ENCODE results near the gene MAF.

DNA sequence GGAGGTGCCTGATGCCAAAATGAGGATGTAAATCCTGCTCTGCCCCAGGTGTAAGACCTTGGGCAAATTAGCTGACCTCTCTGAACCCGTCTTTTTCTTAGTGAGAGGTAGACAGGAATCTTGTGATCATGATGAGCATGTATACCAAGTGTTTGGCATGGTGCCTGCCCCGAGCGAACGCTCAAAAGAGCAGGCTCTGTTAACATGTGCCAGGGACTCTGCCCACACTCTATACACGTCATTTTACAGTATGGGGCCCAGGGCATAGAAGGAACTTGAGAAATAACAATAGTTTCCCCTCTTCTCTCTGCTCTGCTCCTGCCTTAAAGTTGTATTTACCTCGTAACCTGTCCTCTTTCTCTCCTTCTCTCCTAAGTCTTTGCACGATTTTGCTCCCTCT is 9.3 kb upstream of the MAF start:
- TF ChIP-seq, protein P1, sequence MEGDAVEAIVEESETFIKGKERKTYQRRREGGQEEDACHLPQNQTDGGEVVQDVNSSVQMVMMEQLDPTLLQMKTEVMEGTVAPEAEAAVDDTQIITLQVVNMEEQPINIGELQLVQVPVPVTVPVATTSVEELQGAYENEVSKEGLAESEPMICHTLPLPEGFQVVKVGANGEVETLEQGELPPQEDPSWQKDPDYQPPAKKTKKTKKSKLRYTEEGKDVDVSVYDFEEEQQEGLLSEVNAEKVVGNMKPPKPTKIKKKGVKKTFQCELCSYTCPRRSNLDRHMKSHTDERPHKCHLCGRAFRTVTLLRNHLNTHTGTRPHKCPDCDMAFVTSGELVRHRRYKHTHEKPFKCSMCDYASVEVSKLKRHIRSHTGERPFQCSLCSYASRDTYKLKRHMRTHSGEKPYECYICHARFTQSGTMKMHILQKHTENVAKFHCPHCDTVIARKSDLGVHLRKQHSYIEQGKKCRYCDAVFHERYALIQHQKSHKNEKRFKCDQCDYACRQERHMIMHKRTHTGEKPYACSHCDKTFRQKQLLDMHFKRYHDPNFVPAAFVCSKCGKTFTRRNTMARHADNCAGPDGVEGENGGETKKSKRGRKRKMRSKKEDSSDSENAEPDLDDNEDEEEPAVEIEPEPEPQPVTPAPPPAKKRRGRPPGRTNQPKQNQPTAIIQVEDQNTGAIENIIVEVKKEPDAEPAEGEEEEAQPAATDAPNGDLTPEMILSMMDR (IDR thresholded peaks at IDR 0.05), result no peak
- TF ChIP-seq POLR2A (IDR thresholded peaks at IDR 0.05) (no peak), EP300 (IDR thresholded peaks at IDR 0.05) (no peak)
